HepG2 (cell line): Measurements from ENCODE around the gene EFEMP2. TPM values are rescaled to one million over a fixed set of nuclear protein-coding genes. Genes with fewer than 3 reads are reported as not detected.
A peak's percentile ranks its signal among the peaks of the same experiment; 100 is the strongest.

Experiments used
- FIP1L1 ChIP-seq: fragments of 200-400 bp; formaldehyde crosslinking; IDR thresholded peaks from 2 replicates; pipeline ENCODE4 v1.6.1; 2018; ENCODE audit warnings: low read depth, mild to moderate bottlenecking, low read length, moderate library complexity, borderline replicate concordance; ENCODE audit not compliant: insufficient read depth
- GATAD2A ChIP-seq: IDR thresholded peaks from 2 replicates; pipeline ENCODE4 v1.6.1; 2016
- HBP1 ChIP-seq: IDR thresholded peaks from 2 replicates; pipeline ENCODE4 v1.6.1; 2016; ENCODE audit warnings: low read depth, control low read depth
- HIVEP1 ChIP-seq: sonication (generic); formaldehyde crosslinking; IDR thresholded peaks from 2 replicates; pipeline ENCODE4 v1.4.0; 2020; ENCODE audit warnings: mild to moderate bottlenecking, missing genetic modification reagents
- NCOR1 ChIP-seq: fragments of 200-600 bp; sonication (generic); IDR thresholded peaks from 2 replicates; pipeline ENCODE4 v1.7.0; 2017; ENCODE audit warnings: antibody characterized with exemption, low read length, borderline replicate concordance
- PHF5A ChIP-seq: IDR thresholded peaks from one replicate; pipeline ENCODE4 v1.6.1; 2018; ENCODE audit warnings: low read depth, missing genetic modification reagents; ENCODE audit not compliant: unreplicated experiment
- RARG ChIP-seq: sonication (generic); formaldehyde crosslinking; IDR thresholded peaks from 2 replicates; pipeline ENCODE4 v1.4.0; 2020; ENCODE audit warnings: low read depth, mild to moderate bottlenecking, missing genetic modification reagents
- RBAK ChIP-seq: sonication (generic); formaldehyde crosslinking; IDR thresholded peaks from 2 replicates; pipeline ENCODE4 v1.5.1; 2020; ENCODE audit warnings: mild to moderate bottlenecking, missing genetic modification reagents
- RERE ChIP-seq: IDR thresholded peaks from 2 replicates; pipeline ENCODE4 v1.6.1; 2016; ENCODE audit warnings: low read depth, missing genetic modification reagents, missing compliant biosample characterization
- REST ChIP-seq, 2 experiments: IDR thresholded peaks; 2 replicates each; pipeline ENCODE4 v1.6.1; 2011 to 2012; ENCODE audit warnings: low read length in 2 of 2, borderline replicate concordance in 1 of 2, low read depth in 1 of 2, mild to moderate bottlenecking in 1 of 2, moderate library complexity in 1 of 2
- SP140L ChIP-seq: sonication (generic); formaldehyde crosslinking; IDR thresholded peaks from 2 replicates; pipeline ENCODE4 v1.4.0; 2020; ENCODE audit warnings: missing genetic modification reagents, borderline replicate concordance
- THYN1 ChIP-seq: sonication (generic); formaldehyde crosslinking; IDR thresholded peaks from 2 replicates; pipeline ENCODE4 v1.8.1; 2023; ENCODE audit warnings: low read depth, mild to moderate bottlenecking, moderate library complexity, missing genetic modification reagents, borderline replicate concordance
- TIGD3 ChIP-seq: sonication (generic); formaldehyde crosslinking; IDR thresholded peaks from 2 replicates; pipeline ENCODE4 v1.5.1; 2020; ENCODE audit warnings: mild to moderate bottlenecking, missing genetic modification reagents, borderline replicate concordance
- ZNF569 ChIP-seq: sonication (generic); formaldehyde crosslinking; IDR thresholded peaks from 2 replicates; pipeline ENCODE4 v1.5.0; 2020; ENCODE audit warnings: mild to moderate bottlenecking, missing genetic modification reagents, moderate library complexity, borderline replicate concordance
- ZNF652 ChIP-seq: IDR thresholded peaks from 2 replicates; pipeline ENCODE4 v1.6.1; 2016; ENCODE audit warnings: low read depth, borderline replicate concordance
- ZNF670 ChIP-seq: sonication (generic); formaldehyde crosslinking; IDR thresholded peaks from 2 replicates; pipeline ENCODE4 v1.8.0; 2022; ENCODE audit warnings: mild to moderate bottlenecking, missing genetic modification reagents, borderline replicate concordance
- polyA plus RNA-seq, 8 experiments: library from polyadenylated mRNA; depleted of rRNA in 3 of 8; stranded (reverse) in 7 of 8; unstranded in 1 of 8; fragments of >200 nt; fragmentation: Illumina TruSeq in 4 of 8; extraction: Trizol in 4 of 8; gene quantifications; 2 replicates each; pipeline versions ENCODE4 v1.2.1 to v1.2.3, GENCODE V29; 2011 to 2016; ENCODE audit warnings: low read depth in 4 of 8, missing spikeins in 1 of 8, mixed read lengths in 1 of 8; ENCODE audit not compliant: insufficient read depth in 1 of 8
- total RNA-seq, 5 experiments: library from RNA; depleted of rRNA; stranded (reverse); fragments of >200 nt; fragmentation: Illumina TruSeq; extraction: Trizol; gene quantifications; 2 replicates each; pipeline ENCODE4 v1.2.3, GENCODE V29; 2016; ENCODE audit warnings: low read depth in 1 of 5

Gene EFEMP2
- total and polyA plus RNA-seq, 2 of the 13 experiments (the other 11 are each of a cell fraction or from before 2014, with no cell fraction given) = 7.4 to 29.7 TPM

- TF ChIP-seq NCOR1 (no peak), ZNF652 (CRISPR knock-in tag) (no peak), REST (IDR thresholded peaks at IDR 0.05; ENCODE audit: borderline replicate concordance in 1 of 2, low read depth in 1 of 2, low read length in 2 of 2) (no peak), HBP1 (CRISPR knock-in tag) (no peak), HIVEP1 (CRISPR knock-in tag) (peak; percentile 100), RARG (CRISPR knock-in tag) (no peak), PHF5A (CRISPR knock-in tag) (no peak), ZNF670 (CRISPR knock-in tag) (no peak), GATAD2A (CRISPR knock-in tag) (no peak; the same call in 1 of the 2 replicates), ZNF569 (CRISPR knock-in tag) (no peak), RERE (CRISPR knock-in tag) (no peak; the same call in 1 of the 2 replicates), THYN1 (CRISPR knock-in tag) (no peak), TIGD3 (no peak), RBAK (CRISPR knock-in tag) (no peak), SP140L (CRISPR knock-in tag) (no peak), FIP1L1 (no peak)
Measured at GRCh38 chr11:65900125-65900898, 27.7 kb upstream of the EFEMP2 start, which contains the start of gene FOSL1 (continued).
